Stimulated activated naive CD4-positive, alpha-beta T cell (primary cell): ENCODE results near the gene DTNA.

Source experiments
- DNase-seq, 6 experiments: peaks; one replicate each; lab custom pipeline; 2025; lab: John Stamatoyannopoulos, UW

DTNA gene

GRCh38 chr18:34807106-34807796 lies 97.2 kb downstream of the DTNA start:
- DNase-seq, result no peak

DNA sequence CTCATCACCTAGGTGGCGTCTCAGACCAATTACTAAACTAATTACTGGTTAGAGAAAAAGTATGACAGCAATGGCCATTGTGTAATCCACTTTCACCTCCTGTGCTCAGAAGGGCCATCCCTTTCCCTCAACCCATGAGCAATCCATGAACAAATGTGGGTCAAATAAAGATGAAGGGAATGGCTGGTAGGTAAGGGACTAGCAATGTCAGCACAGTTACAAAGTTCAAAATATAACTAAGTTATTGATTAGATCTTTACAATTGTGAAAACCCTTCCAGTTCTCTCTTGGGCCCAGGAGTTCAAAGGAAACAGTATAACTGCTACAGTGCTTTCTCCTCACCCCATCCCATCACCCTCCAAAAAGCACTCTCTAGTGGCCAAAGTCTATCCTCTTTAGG lies 98.3 kb downstream of the DTNA start:
- DNase-seq, result no peak

GRCh38 chr18:34809451-34810072 lies 99.5 kb downstream of the DTNA start:
- no peak for DNase-seq

DNA sequence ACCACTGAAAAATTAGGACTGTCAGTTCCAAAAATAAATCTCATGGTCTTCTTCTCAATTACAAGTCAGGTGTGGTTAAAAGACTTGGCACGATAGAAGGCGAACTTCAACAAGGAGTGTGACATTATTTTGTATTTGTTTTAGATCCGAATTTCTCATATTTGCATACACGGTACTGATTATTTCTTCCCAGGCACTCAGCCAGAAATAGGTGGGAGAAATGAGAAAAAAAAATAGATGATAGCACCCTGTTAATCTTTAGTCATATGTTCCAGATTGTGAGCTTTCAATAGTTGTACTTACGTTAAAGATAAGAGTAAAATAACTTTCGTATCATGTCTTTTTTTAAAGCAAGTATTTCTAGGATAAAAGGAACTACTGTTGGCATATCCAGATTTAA lies 106.1 kb downstream of the DTNA start:
- DNase-seq, result no peak

DNA sequence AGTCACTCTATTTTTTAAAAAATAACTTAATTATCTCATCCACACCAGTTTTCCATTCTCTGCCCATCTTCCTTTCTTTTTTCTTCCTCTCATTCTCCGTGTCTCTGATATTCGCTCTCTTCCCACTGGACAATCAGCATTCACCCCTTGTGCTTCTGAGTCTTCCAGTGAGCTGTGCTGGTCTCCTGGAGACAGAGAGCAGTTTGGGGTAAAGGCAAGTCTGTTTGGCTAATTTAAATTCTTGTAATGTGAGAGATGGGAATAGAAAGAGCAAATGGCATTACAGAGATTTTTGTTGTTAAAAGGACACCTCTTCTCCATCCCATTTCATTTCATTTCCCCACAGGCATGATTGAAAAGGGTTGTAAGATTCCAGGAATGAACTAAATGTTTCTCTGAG lies 107.5 kb downstream of the DTNA start:
- no peak for DNase-seq

DNA sequence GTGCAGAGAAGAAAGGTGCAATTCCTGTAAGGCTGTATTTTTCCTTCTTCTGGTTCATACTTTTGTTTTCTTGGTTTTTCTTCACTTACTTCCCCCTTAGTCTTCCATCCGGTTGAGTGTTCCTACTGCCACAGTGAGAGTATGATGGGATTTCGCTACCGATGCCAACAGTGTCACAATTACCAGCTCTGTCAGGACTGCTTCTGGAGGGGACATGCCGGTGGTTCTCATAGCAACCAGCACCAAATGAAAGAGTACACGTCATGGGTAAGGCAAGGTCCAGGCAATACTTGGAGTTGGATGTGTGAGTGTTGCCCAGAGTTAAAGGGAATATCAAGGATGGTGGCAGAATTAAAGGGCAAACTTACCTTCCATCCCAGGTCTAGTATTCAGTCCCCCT lies 108.0 kb downstream of the DTNA start:
- no peak for DNase-seq

DNA sequence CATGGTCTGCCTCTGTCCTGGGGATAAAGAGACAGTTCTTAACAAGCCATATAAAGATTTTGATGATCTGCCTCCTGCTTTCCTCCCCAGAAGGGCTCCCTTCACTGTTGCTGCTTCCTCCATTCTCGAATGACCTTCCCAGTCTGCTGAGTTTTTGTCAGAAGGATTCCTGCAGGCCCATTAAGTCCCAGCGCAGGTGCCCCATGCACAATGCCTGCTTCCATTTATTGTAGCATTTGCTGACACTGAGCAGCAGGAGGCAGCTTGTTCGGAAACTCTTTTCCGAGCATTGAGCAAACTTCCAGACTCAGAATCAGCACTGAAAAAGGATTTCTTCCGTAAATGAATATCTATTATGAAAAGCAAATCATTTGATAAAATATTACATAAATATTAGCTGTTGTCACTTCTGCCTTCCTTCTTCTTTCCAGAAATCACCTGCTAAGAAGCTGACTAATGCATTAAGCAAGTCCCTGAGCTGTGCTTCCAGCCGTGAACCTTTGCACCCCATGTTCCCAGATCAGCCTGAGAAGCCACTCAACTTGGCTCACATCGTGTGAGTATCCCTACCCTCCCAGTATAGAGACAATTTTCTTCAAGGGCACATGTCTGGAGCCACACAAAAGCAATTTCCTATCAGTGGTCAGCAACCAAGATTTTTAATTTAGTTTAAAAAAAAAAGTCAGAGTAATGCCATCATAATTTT lies 110.4 kb downstream of the DTNA start:
- DNase-seq, result no peak

GRCh38 chr18:34821669-34822210 lies 111.6 kb downstream of the DTNA start:
- no peak for DNase-seq

GRCh38 chr18:34828093-34828492 lies 118.0 kb downstream of the DTNA start:
- DNase-seq, result no peak

- no peak for DNase-seq
Observed at GRCh38 chr18:34834897-34835296, 124.8 kb downstream of the DTNA start.

- no peak for DNase-seq
Observed at GRCh38 chr18:34835466-34835865, 125.4 kb downstream of the DTNA start.

DNA sequence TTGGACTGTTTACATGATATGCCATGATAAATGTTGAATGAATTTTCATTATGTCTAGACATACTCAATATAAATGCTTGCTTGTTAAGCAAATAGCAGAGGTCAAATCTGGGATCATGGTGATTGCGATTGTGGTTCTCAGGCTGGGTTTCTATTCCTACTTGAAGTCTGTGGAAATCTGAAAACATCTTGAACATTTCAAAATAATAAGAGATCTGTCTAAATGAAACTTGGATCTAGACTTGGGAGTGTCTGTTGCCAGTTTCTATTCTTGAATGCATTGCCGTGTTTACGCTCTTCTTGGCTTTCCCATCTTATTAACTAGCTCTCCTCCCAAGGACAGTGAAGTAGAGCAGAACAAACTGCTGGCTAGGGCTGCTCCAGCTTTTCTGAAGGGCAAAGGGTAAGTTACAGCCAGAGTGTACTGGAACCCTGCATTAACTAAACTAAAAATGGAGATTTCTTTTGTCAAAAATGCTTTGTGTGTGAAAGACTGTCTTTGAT lies 127.7 kb downstream of the DTNA start:
- no peak for DNase-seq

DNA sequence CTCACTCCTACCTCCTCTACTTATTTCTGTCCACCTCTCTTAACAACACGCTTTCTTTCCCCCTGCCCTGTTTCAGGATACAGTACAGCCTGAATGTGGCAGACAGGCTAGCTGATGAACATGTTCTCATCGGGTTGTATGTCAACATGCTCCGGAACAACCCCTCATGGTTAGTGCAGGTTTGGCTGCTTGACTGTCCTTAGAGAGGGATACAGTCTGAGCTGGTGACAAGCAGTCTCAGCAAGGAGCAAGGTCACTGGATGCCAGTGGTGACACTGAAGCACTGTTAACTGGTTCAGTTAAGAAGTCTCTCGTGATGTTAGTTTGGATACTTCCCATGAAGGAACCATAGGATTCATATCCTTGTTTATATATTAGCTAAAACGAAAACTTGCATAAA lies 128.6 kb downstream of the DTNA start:
- no peak for DNase-seq

DNA sequence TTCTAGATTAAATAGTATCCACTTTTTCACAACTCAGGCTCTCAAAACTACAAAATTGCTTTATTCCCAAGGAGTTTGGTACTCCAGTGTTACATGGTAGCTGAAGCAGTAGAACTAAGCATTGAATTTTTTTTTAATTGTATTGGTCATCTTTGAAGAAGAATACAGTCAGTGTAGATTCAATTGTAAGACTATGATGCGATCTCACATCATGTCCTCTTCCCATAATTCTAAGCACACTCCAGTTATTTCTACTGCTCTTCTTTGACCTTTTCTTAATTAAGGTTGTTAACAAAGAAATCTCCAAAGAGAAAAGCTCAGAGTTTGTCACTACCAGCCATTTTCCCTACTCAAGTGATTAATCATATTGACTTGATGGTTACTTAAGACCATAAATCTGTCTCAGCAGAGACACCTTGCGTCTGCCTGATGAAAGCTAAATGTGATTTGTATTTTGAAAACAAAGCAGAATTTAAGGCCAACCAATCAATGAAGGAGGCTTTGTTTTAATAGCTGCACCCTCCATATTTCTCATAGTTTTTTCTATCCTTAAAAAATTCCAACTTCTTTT lies 130.2 kb downstream of the DTNA start:
- DNase-seq, result no peak

DNA sequence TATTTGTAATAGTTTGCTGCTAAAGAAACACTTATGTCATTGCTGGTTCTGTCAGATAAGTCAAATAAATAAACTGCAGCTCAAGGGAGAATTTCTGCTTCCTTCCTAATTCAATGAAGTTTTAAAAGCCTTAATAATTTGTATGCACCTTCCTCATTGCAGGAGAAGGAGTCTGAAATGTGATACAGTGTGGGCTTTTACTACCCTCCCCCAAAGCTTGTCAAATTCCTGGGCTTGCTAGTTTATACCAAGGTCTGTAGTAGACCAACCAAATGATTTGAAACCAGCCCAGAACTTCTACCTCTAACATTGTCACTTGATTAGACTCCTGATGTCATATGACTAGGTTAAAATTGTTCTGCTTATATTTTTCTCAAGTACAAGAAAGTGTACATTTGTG lies 131.8 kb downstream of the DTNA start:
- no peak for DNase-seq

DNA sequence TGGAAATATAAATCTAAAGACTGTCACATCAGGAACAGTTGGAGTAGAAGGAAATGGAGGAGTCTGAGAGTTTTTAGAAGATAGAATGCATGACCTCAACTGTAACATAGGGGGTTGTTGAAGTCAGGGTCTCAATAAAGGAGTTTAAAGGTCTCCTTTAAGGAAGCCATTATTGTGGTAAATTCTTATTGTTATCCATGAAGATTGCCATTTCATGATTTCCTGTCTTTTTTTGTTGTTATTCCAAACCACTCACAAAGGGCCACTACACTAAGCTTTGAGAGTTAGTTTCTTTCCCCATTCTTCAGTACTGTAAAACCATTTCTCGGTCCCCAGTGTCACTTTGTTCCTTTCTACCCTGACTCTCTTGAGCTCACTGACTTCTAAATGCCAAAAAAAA lies 134.0 kb downstream of the DTNA start:
- no peak for DNase-seq

DNA sequence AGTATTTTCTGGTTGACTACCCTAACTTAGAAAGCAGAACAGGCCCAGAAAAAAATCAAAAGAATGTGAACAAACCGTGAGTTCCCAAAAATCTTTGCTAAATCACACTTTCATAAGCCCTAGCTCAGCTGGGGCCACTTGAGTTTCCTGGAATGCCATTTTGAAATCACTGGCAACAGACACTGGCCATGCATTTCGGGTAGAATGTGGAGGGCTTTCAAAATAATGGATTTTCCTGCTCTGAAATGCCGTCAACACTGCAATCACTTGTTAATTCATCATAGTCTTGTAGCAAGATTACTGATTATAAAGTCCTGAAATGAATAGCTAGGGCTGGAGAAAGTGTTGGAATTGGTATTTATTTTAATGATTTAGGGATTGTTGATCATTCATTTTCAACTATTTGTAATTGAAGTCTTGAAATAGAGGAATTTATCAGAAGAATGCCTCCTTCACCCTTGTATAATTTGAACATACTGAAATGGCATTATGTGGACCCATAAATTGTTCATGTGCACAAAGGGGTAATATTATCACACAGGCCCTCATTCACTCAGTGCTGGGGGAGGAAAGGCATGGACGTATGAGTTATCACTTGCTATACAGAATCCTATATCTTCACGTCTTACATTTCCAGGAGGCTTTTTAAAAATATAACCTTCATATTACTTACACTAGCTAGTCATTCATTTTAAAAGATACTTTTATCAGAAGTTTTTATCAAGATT lies 134.8 kb downstream of the DTNA start:
- DNase-seq, result no peak

DNA sequence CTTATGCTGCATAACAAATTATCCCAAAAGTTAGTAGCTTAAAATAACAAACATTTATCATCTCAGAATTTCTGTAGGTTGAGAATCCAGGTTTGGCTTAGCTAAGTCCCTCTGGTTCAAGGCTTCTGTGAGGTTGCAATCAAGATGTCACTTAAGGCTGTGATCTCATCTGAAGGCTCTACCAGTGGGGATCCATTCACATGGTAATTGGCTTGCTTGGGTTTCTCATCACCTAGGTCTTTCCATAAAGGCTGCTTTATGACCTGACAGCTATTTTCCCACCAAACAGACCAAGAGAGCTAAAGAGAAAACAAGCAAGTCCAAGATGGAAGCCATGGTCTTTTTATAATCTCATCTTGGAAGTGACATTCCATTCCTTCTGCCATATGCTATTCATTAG lies 137.3 kb downstream of the DTNA start:
- no peak for DNase-seq

DNA sequence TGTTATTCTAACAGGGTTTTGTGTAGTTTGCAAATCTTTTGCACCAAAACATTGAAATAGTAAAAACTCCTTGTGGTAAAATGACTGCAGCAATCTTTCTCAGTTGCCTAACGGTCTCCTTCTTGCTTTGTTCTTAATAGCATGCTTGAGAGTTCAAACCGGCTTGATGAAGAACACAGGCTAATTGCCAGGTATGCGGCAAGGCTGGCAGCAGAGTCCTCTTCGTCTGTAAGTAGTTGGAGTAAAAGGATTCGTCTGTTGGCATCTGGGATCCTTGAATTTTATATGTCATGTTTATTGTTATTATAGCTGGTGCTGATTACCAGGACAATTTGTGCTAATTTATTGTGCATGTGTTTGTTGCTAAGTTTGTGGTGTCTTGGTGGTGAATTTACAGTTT lies 138.1 kb downstream of the DTNA start:
- no peak for DNase-seq

DNA sequence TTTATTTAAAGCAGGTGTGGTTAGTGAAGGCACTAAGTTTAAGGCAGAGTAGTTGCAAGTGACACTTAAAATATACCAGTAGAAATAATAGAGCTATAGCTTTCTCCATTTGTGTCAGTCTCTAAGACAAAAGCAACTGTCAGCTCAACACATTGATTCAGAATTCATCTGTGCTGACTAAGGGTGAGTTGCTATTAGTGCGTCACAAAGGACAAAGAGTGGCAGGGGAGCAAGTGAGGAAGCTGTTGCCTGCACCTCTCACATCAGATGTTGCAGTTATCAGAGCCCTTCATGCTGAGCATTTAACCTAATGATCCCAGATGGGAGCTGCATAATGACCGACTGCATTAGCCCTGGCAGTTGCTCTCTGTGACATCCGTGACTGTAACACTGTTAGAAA lies 138.6 kb downstream of the DTNA start:
- DNase-seq, result no peak

- no peak for DNase-seq
Observed at GRCh38 chr18:34857320-34857719, 147.2 kb downstream of the DTNA start.

GRCh38 chr18:34858188-34858587 lies 148.1 kb downstream of the DTNA start:
- DNase-seq, result no peak
